BLaER1 treated with 17β-estradiol and CSF1 and Interleukin-3, amounts not matched to agents 10 nM and 100 nM (cell line): ENCODE results near the gene ZNF236.

Source experiments
- H3K27ac ChIP-seq, 11 experiments: shearing (Covaris generic); formaldehyde crosslinking; 2 replicates each; pipeline ENCODE4 v1.8.1; 2022
- H3K27me3 ChIP-seq, 11 experiments: shearing (Covaris generic); formaldehyde crosslinking; 2 replicates each; pipeline ENCODE4 v1.8.1; 2022
- H3K36me3 ChIP-seq, 11 experiments: shearing (Covaris generic); formaldehyde crosslinking; 2 replicates each; pipeline ENCODE4 v1.8.1; 2022
- H3K4me1 ChIP-seq, 10 experiments: shearing (Covaris generic); formaldehyde crosslinking; 2 replicates each; pipeline ENCODE4 v1.8.1; 2022
- H3K4me2 ChIP-seq, 11 experiments: shearing (Covaris generic); formaldehyde crosslinking; 2 replicates each; pipeline ENCODE4 v1.8.1; 2022
- H3K4me3 ChIP-seq, 10 experiments: shearing (Covaris generic); formaldehyde crosslinking; 2 replicates each; pipeline ENCODE4 v1.8.1; 2022
- H3K9ac ChIP-seq, 11 experiments: shearing (Covaris generic); formaldehyde crosslinking; 2 replicates each; pipeline ENCODE4 v1.8.1; 2022
- H3K9me3 ChIP-seq, 11 experiments: shearing (Covaris generic); formaldehyde crosslinking; replicated peaks in 1 of 11; 2 replicates each; pipeline ENCODE4 v1.8.1; 2022
- H4K20me1 ChIP-seq, 11 experiments: shearing (Covaris generic); formaldehyde crosslinking; 2 replicates each; pipeline ENCODE4 v1.8.1; 2022
- Cebpa-rat ChIP-seq, 11 experiments: shearing (Covaris generic); IDR thresholded peaks; 2 replicates each; pipeline ENCODE4 v1.8.1; 2022

ZNF236 gene

DNA sequence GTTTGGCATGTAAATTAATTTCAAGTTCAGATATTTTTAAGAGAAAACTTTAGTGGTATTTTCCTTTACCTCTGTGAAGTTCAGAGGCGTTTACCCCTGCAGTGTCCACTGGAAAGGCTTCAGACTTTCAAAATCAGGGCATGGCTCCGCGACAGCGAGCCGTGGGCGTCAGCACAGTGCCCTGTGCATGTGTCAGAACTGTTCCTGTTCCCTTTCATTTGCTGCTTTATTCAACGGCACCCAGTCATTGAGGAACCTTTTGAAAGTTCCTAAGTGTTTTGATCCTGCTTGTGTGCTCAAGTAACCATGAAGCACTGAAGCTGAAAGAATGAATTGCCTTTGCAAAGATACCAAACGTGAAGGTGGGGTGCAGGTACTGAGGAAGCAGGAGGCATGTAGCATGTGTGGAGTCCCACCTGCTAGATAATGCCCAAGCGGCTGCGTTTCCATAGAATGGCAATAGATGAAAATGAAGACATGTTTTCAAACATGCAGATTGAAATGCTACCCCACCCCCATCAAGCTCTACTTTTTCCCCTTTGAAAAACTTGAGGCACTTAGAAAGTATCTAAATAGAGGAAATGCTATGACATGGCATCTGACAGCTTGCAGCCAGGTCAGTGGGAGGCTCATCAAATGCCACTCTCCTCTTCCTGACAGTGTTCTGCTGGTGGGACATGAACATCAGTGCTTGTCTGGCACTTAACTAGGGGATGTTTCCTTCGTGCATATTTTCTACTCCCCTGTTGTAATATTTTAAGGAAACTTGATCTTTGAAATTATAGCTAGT is 148.6 kb downstream of the ZNF236 start:
- H3K9ac ChIP-seq, result no peak overlapping the region

DNA sequence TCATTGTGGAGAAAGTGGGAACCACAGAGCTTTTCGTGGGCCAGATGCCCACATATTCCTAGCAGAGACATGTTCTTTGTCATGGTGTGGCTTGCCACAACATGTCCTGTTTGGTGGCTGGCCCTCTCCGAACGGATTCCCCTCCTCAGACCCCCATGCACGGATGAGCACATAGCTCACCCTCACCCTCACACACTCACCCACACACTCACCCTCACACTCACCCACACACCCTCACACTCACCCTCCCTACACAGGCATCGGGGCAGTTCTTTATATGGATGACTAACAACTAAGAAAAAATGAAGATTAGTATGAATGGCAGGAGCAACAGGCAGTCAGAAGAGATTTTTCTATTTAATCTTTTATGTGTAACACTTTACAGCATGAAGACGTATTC is 149.9 kb downstream of the ZNF236 start:
- Histone ChIP-seq H3K9me3 (no peaks in the 10 kb centered on the region; a peak in 1 of 22 replicates), H4K20me1 (peaks cover 0 to 9% (median 0%) of the 10 kb centered on the region in 11 experiments; a peak in 1 of 22 replicates), H3K4me2 (no peak overlapping the region), H3K9ac (no peak overlapping the region), H3K4me3 (no peak overlapping the region), H3K4me1 (peaks cover 10 to 32% (median 17%) of the 10 kb centered on the region in 10 experiments; a peak in 17 of 20 replicates), H3K27me3 (no peaks in the 10 kb centered on the region), H3K27ac (no peak overlapping the region), H3K36me3 (peaks cover 13 to 44% (median 28%) of the 10 kb centered on the region in 11 experiments; a peak in 21 of 22 replicates)
- TF ChIP-seq Cebpa-rat (IDR thresholded peaks at IDR 0.05), result no peak

More for the DNA sequence above, 148.6 kb downstream of the ZNF236 start:
- Histone ChIP-seq H3K36me3 (peaks cover 20 to 56% (median 36%) of the 10 kb centered on the region in 11 experiments), H3K4me3 (no peak overlapping the region), H4K20me1 (peaks cover 0 to 9% (median 0%) of the 10 kb centered on the region in 11 experiments; a peak in 1 of 22 replicates), H3K27ac (no peak overlapping the region), H3K27me3 (no peaks in the 10 kb centered on the region), H3K4me2 (peak overlapping the region in 4 of 11 experiments; percentile 33 to 61 (median 48); a peak in 8 of 22 replicates), H3K4me1 (peaks cover 11 to 32% (median 19%) of the 10 kb centered on the region in 10 experiments; a peak in 18 of 20 replicates), H3K9me3 (peaks cover 5 to 9% (median 9%) of the 10 kb centered on the region in 11 experiments; a peak in 17 of 22 replicates)
- TF ChIP-seq Cebpa-rat (IDR thresholded peaks at IDR 0.05), result no peak

DNA sequence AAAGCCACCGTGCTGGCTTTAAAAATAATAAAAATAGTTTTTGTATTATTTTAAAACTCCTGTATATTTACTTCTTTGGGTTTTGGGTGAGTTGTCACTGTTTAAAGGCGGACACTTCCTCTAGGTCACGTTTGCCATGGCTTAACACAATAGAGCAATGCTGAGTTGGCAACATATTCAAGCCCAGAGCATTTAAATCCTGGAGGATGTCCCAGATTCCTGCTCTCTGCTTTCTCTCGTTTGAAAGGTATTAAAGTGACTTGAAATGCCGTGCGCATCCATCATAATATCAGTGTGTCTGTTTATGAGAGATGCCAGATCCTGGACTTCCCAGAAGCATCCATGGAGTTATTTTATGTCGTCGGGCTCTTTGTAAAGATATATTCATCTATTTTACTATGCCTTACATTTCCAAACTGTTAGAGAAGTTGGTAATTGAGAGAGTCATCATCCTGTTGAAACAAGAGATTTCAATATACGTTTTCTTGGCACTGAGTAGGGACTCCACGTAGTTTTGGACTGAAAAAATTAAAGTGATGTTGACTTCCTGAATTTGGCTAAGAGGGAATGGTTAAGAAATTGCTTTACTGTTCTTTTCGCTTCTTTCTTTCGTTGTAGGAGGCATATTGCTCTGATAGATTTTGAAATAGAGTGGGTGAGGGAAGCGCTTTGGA is 150.6 kb downstream of the ZNF236 start:
- Histone ChIP-seq H3K9me3 (no peaks in the 10 kb centered on the region), H3K27me3 (no peaks in the 10 kb centered on the region), H3K36me3 (peaks cover 12 to 41% (median 22%) of the 10 kb centered on the region in 11 experiments; a peak in 21 of 22 replicates), H3K9ac (no peak overlapping the region), H3K4me3 (no peak overlapping the region), H3K4me2 (no peak overlapping the region), H3K4me1 (peaks cover 10 to 26% (median 17%) of the 10 kb centered on the region in 10 experiments; a peak in 17 of 20 replicates), H3K27ac (no peak overlapping the region), H4K20me1 (peaks cover 0 to 2% (median 0%) of the 10 kb centered on the region in 11 experiments; a peak in 1 of 22 replicates)
- TF ChIP-seq Cebpa-rat (IDR thresholded peaks at IDR 0.05), result no peak

DNA sequence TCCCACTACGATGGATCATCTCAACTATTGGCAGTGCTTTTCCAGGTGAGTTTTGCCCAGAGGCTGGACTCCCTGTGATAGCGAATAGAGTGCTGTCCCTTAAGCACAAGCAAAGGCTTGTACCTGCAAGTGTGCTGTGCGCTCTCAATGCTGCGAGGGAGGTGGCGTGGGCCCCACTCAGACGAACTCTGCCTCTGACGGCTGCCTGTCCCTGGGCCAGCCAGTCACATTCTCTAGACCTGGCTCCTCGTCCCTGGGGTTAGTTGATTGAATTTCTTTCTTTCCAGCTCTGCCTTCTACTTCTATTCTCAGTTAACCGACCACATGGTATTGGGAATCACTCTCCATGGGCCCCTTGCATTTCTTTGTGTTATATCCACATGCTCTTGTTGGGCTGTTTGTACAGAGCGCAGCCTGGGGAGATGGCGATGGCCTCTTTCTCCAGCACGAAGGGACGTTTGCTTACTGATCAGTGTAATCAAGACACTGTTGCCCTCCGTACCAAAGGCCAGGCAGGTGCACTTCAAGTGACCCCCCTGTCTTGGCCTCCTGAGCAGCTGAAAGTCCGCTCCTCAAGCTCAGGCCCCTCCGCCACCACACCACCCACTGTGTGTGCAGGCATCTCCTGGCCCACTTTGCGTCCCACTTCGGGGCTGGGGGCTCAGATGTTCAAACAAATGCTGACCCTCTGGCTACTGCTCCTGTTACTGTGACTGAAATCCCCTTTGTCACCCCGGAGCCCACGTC is 151.3 kb downstream of the ZNF236 start:
- H3K36me3 ChIP-seq, result peaks cover 5 to 34% (median 17%) of the 10 kb centered on the region in 11 experiments; a peak in 20 of 22 replicates
- no peak overlapping the region for H3K4me3 ChIP-seq
- H3K27ac ChIP-seq, result no peak overlapping the region
- no peaks in the 10 kb centered on the region for H3K9me3 ChIP-seq
- no peak overlapping the region for H3K9ac ChIP-seq
- H3K27me3 ChIP-seq, result no peaks in the 10 kb centered on the region
- H4K20me1 ChIP-seq, result no peaks in the 10 kb centered on the region
- peak overlapping the region in 3 of 11 experiments; percentile 9 to 44 (median 13); a peak in 4 of 22 replicates for H3K4me2 ChIP-seq
- no peak for TF ChIP-seq Cebpa-rat (IDR thresholded peaks at IDR 0.05)
- H3K4me1 ChIP-seq, result peaks cover 10 to 24% (median 17%) of the 10 kb centered on the region in 10 experiments; a peak in 17 of 20 replicates

DNA sequence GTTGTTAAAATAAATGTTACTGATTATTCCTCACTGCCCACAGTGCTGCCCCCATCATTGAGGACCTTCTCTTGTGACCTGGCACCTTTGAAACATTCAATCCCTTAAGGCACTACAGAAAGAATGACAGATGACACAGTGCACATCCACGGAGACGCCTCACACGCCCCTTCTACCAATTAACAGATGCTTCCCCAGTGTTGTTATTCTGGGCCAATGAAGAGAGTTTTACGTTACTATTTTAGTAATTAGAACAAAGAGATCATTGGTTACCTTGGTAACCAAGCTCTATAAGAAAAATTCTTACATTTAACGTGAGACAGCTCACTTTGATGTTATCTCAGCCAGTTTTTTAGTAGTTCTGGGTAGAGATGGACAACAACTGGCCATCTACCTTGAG is 152.0 kb downstream of the ZNF236 start:
- Histone ChIP-seq H3K4me1 (peaks cover 10 to 29% (median 19%) of the 10 kb centered on the region in 10 experiments; a peak in 18 of 20 replicates), H4K20me1 (no peaks in the 10 kb centered on the region), H3K4me2 (peak overlapping the region in 5 of 11 experiments; percentile 9 to 44 (median 13); a peak in 6 of 22 replicates), H3K27me3 (no peaks in the 10 kb centered on the region), H3K27ac (no peak overlapping the region), H3K9ac (no peak overlapping the region), H3K36me3 (peaks cover 0 to 27% (median 11%) of the 10 kb centered on the region in 11 experiments; a peak in 12 of 22 replicates), H3K4me3 (no peak overlapping the region), H3K9me3 (no peaks in the 10 kb centered on the region)
- TF ChIP-seq Cebpa-rat (IDR thresholded peaks at IDR 0.05), result no peak

DNA sequence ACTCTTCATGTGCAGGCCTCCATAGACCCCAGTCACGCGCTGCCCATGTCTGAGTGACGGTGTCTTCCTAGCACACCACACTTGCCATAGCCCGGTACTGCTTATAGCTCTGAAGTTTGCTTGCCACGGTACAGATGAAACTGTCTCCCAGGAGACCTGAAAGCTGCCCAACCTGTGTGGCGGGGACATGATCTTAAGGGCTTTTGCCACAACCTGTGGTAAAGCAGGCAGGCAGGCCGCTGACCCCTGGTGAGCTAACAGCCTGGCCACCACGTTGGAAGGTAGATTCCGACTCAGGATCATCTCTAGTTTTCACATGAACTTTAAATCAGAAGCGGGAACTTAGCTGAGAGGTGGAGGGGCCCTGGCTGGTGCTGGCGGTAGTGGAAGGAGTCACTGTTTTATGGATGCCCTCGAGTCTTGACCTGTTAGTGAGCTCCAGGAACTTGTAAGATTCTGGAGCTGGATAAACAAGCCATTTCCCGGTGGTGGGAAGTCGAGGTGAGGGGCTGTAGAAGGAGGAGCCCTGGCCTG is 153.3 kb downstream of the ZNF236 start:
- no peaks in the 10 kb centered on the region for H4K20me1 ChIP-seq
- TF ChIP-seq Cebpa-rat (IDR thresholded peaks at IDR 0.05), result no peak

DNA sequence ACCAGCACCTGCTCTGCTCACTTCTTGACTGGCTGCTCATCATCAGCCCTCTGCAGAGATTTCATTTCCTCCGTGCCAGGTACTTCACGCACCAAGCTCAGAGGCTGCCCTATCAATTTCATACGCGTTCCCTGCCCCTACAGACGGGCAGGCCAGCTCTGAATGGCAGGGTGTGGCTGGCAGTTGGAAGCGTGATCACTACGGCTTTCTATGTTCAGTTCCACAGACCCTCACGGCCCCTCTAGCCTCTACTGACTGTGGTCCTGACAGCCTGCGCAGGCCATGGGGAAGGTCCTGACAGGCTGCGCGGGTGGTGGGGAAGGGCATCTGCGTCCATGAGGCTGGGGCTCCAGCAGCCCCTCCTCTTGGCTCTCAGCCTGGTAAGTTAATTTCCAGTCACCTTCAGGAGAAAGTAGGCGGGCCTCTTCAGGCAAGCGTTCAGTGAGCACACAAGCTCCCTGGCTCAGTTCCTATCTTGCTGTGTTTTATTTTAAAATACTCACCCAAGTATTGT is 154.8 kb downstream of the ZNF236 start:
- TF ChIP-seq Cebpa-rat (IDR thresholded peaks at IDR 0.05), result no peak
- Histone ChIP-seq H3K36me3 (peaks cover 0 to 21% (median 10%) of the 10 kb centered on the region in 11 experiments; a peak in 10 of 22 replicates), H3K4me2 (no peak overlapping the region), H3K27ac (no peak overlapping the region), H4K20me1 (no peaks in the 10 kb centered on the region), H3K27me3 (no peaks in the 10 kb centered on the region), H3K4me3 (no peak overlapping the region), H3K4me1 (peaks cover 12 to 49% (median 31%) of the 10 kb centered on the region in 10 experiments; a peak in 18 of 20 replicates), H3K9me3 (no peaks in the 10 kb centered on the region), H3K9ac (no peak overlapping the region)

More for the DNA sequence above, 153.3 kb downstream of the ZNF236 start:
- no peak overlapping the region for H3K4me2 ChIP-seq
- H3K27ac ChIP-seq, result no peak overlapping the region
- no peak overlapping the region for H3K9ac ChIP-seq
- H3K4me3 ChIP-seq, result no peak overlapping the region
- H3K9me3 ChIP-seq, result no peaks in the 10 kb centered on the region
- H3K4me1 ChIP-seq, result peaks cover 12 to 40% (median 23%) of the 10 kb centered on the region in 10 experiments
- H3K36me3 ChIP-seq, result peaks cover 0 to 26% (median 11%) of the 10 kb centered on the region in 11 experiments; a peak in 11 of 22 replicates
- no peaks in the 10 kb centered on the region for H3K27me3 ChIP-seq

DNA sequence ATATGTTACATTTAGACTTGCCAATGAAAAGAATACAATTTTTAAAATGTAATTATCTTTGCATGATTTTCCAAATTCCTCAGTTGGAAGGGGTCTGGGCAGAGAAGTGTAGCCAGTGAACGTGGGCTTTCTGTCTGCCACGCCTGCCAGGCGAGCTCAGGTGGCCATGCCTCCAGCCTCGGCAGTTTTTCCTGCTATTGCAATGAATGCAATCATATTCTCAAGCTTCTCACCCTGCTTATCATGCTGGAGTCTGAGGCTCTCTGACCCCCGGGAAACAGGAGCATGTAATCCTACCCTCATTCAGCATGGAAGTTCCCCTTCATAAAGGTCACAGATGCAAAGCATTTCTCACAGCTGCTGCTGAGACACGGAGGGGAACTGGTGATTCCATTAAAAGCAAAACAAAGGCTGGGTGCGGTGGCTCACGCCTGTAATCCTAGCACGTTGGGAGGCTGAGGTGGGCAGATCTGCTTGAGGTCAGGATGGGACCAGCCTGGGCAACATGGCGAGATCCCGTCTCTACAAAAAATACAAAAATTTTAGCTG is 155.4 kb downstream of the ZNF236 start:
- TF ChIP-seq Cebpa-rat (IDR thresholded peaks at IDR 0.05), result no peak
- H3K4me1 ChIP-seq, result peaks cover 9 to 49% (median 31%) of the 10 kb centered on the region in 10 experiments; a peak in 18 of 20 replicates
- H3K9ac ChIP-seq, result no peak overlapping the region
- H3K4me2 ChIP-seq, result no peak overlapping the region
- H4K20me1 ChIP-seq, result no peaks in the 10 kb centered on the region
- no peaks in the 10 kb centered on the region for H3K27me3 ChIP-seq
- no peak overlapping the region for H3K4me3 ChIP-seq
- peaks cover 0 to 18% (median 9%) of the 10 kb centered on the region in 11 experiments; a peak in 9 of 22 replicates for H3K36me3 ChIP-seq
- no peak overlapping the region for H3K27ac ChIP-seq
- no peaks in the 10 kb centered on the region for H3K9me3 ChIP-seq
